Chondrocyte (in vitro differentiated cells): Measurements from ENCODE around the gene RNU5D-1. TPM values are rescaled to one million over a fixed set of nuclear protein-coding genes. Genes with fewer than 3 reads are reported as not detected.

ENCODE experiments used
- DNase-seq: peaks from one replicate; pipeline ENCODE4 v3.0.0; 2021; ENCODE audit warnings: mixed read lengths, low spot score
- H3K27ac Mint-ChIP-seq: one replicate; pipeline ENCODE4 v1.8.0; 2021; ENCODE audit warnings: mild to moderate bottlenecking, moderate library complexity, mixed read lengths; ENCODE audit not compliant: unreplicated experiment
- H3K27me3 Mint-ChIP-seq: 2 replicates; pipeline ENCODE4 v1.8.0; 2021; ENCODE audit warnings: low read depth, mixed read lengths
- H3K36me3 Mint-ChIP-seq: 2 replicates; pipeline ENCODE4 v1.8.0; 2021; ENCODE audit warnings: low read depth, mixed read lengths
- H3K4me1 Mint-ChIP-seq: 2 replicates; pipeline ENCODE4 v1.8.0; 2021; ENCODE audit warnings: low read depth, mild to moderate bottlenecking, mixed read lengths
- H3K4me3 Mint-ChIP-seq: one replicate; pipeline ENCODE4 v1.8.0; 2021; ENCODE audit warnings: mild to moderate bottlenecking, moderate library complexity, mixed read lengths; ENCODE audit not compliant: unreplicated experiment
- H3K9me3 Mint-ChIP-seq: 2 replicates; pipeline ENCODE4 v1.8.0; 2021; ENCODE audit warnings: low read depth, mixed read lengths
- CTCF ChIP-seq: fragments of 200-600 bp; sonication (generic); IDR thresholded peaks from 2 replicates; pipeline ENCODE4 v1.5.0; 2021; ENCODE audit warnings: antibody characterized with exemption, mild to moderate bottlenecking, moderate library complexity
- total RNA-seq: library from RNA; stranded (reverse); gene quantifications from 3 replicates; pipeline ENCODE4 v1.2.1, GENCODE V29; 2021

RNU5D-1 gene
- total RNA-seq, 1 donor from 2014 or later, result not detected

DNA sequence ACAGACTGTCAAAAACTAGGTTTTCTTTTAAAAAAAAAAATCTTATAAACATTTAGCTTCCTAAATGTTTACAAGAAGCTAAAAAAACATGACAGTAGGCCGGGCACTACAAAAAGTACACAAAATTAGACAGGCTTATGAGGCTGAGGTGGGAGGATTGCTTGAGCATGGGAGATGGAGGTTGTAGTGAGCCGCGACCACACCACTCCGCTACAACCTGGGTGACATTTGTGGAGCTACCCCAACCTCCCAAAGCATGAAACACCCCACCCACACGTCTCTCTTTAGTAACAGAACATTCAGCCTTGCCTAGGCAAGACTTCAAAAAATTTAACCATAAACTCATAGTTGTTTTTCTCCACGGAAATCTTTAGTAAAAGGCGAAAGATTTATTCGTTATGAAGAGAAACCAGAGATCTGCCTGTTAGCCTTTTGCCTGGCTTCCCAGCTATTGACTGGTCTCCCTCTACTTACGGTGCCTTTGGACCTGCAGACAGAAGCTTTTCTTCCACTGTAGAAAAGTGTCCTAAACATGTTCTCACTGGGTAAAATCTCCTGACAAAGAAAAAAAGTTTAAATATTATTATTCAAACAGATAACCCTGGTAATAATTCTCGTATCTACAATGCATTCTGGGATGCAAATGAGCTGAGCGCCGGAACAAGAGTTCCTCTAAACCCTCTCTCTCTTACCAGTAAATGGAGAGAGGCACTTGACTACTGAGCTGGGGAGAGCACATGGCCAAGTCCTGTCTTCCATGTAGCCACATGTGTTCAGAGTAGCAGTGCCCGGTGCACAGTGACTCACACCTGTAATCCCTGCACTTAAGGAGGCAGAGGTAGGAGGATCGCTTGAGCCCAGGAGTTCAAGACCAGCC lies 9.2 kb downstream of the RNU5D-1 start:
- Mint-ChIP-seq H3K36me3 (no peaks in the 10 kb centered on the region), H3K27ac (peak overlapping the region; percentile 70), H3K9me3 (no peaks in the 10 kb centered on the region), H3K4me1 (peaks cover 5% of the 10 kb centered on the region), H3K27me3 (no peaks in the 10 kb centered on the region), H3K4me3 (no peak overlapping the region)
- no peak for TF ChIP-seq CTCF
- no peak for DNase-seq

GRCh38 chr1:44720281-44720680 lies 10.7 kb downstream of the RNU5D-1 start:
- Mint-ChIP-seq H3K4me3 (no peak overlapping the region), H3K27ac (no peak overlapping the region), H3K9me3 (no peaks in the 10 kb centered on the region), H3K4me1 (peaks cover 5% of the 10 kb centered on the region), H3K36me3 (no peaks in the 10 kb centered on the region), H3K27me3 (peaks cover 6% of the 10 kb centered on the region)
- no peak for TF ChIP-seq CTCF
- DNase-seq, result no peak

DNA sequence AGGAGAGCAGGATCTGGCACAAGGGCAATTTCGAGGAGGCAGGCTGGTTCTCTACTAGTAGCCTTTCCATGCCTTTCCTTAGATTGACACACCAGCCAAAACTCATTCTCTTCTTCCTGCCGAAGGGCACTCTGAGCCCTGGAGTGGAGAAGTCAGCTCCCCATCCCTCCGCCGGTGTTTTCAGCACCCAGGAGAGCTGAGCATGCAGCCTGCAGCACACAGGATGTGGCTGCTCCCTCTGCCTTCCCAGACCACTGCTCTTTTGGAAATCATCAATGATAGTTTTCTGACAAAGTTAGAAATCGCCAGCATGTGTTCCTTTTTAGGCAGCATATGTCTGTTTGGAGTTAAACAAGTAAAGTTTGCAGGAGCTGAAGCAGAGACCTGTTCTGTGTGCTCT lies 11.7 kb downstream of the RNU5D-1 start:
- Mint-ChIP-seq H3K36me3 (no peaks in the 10 kb centered on the region), H3K4me1 (peaks cover 7% of the 10 kb centered on the region), H3K9me3 (no peaks in the 10 kb centered on the region), H3K27me3 (peaks cover 8% of the 10 kb centered on the region), H3K27ac (no peak overlapping the region), H3K4me3 (no peak overlapping the region)
- no peak for TF ChIP-seq CTCF
- no peak for DNase-seq

- no peak for TF ChIP-seq CTCF
- Mint-ChIP-seq H3K27ac (no peak overlapping the region), H3K4me1 (peaks cover 7% of the 10 kb centered on the region), H3K36me3 (no peaks in the 10 kb centered on the region), H3K9me3 (no peaks in the 10 kb centered on the region), H3K4me3 (no peak overlapping the region), H3K27me3 (peaks cover 8% of the 10 kb centered on the region)
- DNase-seq, result no peak
These were observed 12.9 kb downstream of the RNU5D-1 start for GRCh38 chr1:44718091-44718490.

GRCh38 chr1:44717653-44718052 lies 13.3 kb downstream of the RNU5D-1 start:
- Mint-ChIP-seq H3K4me1 (peaks cover 7% of the 10 kb centered on the region), H3K9me3 (no peaks in the 10 kb centered on the region), H3K27me3 (peaks cover 8% of the 10 kb centered on the region), H3K27ac (no peak overlapping the region), H3K36me3 (no peaks in the 10 kb centered on the region), H3K4me3 (no peak overlapping the region)
- TF ChIP-seq CTCF, result no peak
- no peak for DNase-seq
